Epidermal melanocyte (primary cell): Measurements from ENCODE around the gene HACE1.
"Not testable (repeated sequence)": the region's sequence is repeated elsewhere in the genome, so short reads cannot be mapped to it uniquely, and the experiment has no call there.

ENCODE experiments used
- DNase-seq: peaks from one replicate; pipeline ENCODE4 v3.0.0; 2011; ENCODE audit warnings: low spot score; ENCODE audit not compliant: insufficient read length

The HACE1 gene

DNA sequence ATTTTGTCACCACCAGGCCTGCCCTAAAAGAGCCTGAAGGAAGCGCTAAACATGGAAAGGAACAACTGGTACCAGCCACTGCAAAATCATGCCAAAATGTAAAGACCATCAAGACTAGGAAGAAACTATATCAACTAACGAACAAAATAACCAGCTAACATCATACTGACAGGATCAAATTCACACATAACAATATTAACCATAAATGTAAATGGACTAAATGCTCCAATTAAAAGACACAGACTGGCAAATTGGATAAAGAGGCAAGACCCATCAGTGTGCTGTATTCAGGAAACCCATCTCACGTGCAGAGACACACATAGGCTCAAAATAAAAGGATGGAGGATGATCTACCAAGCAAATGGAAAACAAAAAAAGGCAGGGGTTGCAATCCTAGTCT lies 120.6 kb downstream of the HACE1 start:
- DNase-seq, result not testable (repeated sequence)

DNA sequence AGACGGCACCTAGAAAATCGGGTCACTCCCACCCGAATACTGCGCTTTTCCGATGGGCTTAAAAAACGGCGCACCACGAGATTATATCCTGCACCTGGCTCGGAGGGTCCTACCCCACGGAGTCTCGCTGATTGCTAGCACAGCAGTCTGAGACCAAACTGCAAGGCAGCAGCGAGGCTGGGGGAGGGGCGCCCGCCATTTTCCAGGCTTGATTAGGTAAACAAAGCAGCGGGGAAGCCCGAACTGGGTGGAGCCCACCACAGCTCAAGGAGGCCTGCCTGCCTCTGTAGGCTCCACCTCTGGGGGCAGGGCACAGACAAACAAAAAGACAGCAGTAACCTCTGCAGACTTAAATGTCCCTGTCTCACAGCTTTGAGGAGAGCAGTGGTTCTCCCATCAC lies 122.2 kb downstream of the HACE1 start:
- not testable (repeated sequence) for DNase-seq

DNA sequence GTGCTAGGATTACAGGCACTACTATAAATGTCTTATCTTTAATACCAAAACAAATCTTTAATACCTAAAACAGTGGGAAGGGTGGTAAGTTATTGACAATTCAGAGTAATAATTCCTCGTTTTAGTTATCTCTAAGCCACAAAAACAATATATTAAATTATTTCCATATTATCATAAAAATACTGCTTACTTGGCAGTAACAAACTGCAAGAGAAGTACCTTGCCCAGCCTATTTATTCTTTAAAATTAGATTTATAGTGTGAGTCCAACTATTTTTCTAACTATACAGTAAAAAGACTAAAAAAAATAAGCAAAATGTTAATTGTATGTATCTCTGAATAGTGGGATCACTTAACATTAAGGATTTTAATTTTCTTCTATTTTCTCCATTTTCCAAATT lies 123.2 kb downstream of the HACE1 start:
- DNase-seq, result no peak

DNA sequence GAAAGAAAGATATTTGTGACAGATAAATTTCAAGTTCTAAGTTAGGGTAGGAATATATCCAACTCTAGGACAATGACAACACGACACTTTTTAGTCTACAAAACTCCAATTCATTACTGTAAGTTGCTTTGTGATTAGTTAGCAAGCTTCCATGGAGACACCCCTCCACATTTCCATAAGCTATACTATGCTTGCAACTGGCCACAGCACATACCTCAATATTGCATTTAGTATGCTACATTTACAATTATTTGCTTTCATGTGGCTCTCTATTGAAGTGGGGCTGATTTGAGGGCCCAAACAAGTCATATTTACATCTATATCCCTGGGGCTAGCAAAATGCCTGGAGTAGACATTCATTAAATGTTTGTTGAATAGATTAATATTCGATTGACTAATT lies 129.3 kb downstream of the HACE1 start:
- DNase-seq, result no peak

DNA sequence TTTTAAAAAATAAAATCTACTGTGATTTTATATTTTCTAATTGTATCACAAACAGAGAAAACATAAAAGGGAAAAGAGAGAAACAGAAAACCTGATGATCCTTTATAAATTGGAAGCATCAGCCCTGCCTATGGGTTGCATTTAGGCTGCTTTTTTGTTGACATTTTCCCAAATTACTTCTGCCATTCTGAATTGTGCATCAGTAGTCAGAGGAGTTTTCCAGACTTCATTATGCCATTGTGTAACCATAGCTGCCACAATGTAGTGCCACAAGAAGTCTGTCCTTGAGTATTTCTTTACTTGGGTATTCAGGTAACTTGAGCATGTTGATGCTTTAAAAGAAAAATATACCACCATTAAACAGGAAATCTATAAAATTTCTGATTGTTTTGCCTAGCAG lies 130.3 kb downstream of the HACE1 start:
- no peak for DNase-seq

DNA sequence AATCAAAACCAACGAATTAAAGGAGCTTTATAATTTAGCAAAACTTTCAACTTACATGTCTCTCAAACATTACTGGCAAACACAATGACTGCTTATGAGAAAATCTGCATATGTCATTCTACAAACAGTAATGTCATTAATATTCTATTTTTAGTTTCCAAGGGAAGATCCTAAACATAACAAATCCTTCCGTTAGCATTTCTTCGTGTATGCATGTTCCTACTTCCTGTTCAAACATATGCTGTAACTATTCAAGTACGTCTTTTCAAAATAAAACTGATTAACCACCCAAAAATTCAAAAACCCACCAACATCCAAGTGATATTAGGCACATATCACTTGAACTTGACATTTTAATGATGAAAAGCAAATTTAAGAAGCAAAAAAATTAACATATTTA lies 131.3 kb downstream of the HACE1 start:
- no peak for DNase-seq

DNA sequence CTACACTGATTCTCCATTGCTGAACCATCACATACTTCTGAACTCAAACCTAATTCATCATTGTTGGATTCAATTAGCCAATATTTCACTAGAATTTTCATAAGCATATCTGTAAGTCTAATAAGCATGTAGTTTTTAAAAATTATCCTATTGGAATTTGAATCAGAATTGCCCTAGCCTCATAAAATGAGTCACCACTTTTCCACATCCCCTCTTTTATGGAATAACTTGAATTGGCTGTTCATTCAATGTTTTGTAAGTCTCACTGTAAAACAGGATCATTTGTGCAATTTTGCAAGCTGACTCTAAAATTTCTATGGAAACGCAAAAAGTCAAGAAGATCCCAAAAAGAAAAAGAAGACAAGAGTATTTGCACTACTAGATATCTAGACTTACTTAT lies 141.0 kb downstream of the HACE1 start:
- DNase-seq, result no peak

DNA sequence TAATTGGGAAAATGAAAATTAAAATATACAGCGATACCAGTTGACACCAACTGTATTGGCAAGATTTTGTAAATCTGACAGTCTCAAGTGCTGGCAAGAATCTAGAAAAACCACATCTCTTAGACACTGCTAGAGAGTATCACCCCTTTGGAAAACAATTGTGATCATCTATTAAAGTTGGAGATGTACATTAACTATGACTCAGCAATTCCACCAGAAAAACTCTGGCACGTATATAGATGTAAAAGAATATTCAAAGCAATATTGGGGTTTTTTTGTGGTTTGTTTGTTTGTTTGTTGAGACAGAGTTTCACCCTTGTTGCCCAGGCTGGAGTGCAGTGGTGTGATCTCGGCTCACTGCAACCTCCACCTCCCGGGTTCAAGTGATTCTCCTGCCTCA lies 142.9 kb downstream of the HACE1 start:
- no peak for DNase-seq

DNA sequence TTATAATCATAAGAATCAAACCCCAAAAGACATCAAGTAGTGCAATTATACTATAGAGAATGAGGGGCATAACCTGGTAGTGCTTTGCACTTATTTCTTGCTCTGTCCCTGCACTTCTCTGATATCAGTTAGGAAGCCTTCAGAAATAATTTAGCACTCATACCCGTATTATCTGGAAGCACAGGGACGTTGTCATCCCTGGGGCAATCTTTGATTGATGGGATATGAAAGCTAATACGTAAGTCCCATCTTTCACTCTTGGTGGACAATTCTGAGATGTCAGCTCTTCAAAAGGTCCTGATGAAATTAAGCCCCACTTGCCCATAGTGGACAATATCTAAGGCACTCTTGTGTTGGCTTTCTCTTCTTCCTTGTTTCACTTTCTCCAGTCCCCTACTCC lies 144.9 kb downstream of the HACE1 start:
- no peak for DNase-seq

DNA sequence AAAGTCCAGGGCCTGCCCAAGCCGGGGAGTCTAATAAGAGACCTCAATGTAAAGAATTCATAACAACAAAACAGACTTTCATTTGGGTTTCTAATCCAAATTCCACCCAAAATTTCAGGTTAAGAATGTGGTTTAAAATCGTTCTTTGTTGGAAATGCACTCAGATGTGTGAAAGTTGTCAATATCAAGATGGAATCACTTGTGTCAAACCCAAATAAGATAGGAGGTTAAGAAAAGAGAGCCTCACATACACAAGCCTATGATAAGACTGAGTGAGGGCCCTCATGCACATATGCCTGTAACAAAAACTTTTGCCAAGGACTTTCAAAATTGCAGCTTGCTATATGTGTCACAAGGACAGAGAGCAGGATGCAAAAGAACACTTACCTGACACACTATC lies 145.7 kb downstream of the HACE1 start:
- no peak for DNase-seq

DNA sequence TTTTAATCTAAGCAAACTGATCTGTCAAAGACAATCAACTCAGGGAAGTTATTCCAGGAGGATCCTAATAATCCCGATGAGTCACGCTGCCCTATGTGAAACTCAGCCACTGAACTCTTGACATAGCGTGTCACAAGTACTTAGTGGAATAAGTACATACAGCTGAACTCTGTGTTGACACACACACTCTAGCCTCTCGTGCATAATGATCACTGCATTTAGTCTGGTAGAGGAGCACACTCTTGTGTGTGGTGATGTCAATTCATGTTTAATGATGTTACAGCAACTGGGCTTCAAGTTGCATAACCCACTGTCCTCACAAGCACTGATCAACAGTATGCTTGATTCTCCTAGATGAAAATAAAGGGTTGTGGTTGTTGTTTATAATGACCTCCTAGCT lies 148.3 kb downstream of the HACE1 start:
- no peak for DNase-seq

DNA sequence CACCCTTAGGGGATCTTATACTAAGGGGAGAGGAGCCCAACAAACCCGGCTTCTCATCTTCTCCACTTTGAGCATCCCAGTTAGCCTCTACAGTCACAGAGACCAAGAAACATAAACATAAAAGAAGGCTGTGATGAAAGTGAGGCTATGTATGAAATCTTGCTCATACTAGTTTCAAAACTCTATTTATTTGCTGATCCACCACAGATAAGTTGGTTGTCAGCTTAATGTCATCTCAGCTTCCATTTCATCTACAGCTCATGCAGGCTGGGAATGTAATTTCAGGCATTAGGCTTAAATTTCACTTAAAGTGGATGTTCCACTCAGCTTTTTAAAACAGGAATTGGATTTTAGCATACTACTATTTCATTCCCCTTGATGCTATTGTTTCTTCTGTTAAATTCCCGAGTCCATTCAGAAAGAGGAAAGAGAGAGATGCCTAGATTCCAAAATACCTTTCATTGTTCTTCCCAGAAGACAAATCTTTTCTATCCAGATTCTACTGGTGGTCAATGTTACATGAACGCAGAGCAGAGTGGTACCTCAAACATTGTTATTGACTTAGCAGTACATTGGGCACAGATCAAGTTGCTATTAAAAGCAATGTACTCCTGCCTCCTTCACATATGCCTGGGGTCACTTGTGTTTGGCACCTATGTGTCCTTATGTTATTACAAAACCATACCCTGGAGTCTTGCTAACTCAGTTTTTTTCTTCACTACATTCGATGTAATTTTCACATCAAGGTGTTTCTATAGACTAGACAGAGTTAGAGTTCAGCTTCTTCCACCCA lies 149.0 kb downstream of the HACE1 start:
- DNase-seq, result no peak

DNA sequence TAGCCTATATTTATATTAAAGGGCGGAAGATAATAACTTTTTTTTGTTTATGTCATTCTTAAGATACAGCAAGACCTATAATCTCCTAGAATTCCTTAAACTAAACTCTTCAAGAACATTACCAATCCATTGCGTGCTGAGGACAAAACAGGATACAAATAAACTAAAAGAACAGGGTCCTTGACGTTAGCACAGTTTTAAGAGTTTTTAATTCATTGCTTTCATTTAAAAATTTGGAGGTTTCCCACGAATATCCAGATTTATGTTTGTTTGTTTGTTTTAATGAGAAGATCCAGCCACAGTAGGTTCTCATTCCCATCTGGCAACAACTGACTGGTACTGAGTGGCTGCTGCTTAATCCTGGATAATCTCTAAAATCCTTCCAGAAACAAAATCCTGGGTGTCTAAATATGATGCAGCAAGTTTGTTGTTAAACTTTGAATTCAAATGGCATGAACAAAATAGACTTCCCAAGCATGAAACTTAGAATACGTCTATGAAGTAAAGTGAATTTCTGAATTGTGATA lies 153.7 kb downstream of the HACE1 start:
- no peak for DNase-seq

DNA sequence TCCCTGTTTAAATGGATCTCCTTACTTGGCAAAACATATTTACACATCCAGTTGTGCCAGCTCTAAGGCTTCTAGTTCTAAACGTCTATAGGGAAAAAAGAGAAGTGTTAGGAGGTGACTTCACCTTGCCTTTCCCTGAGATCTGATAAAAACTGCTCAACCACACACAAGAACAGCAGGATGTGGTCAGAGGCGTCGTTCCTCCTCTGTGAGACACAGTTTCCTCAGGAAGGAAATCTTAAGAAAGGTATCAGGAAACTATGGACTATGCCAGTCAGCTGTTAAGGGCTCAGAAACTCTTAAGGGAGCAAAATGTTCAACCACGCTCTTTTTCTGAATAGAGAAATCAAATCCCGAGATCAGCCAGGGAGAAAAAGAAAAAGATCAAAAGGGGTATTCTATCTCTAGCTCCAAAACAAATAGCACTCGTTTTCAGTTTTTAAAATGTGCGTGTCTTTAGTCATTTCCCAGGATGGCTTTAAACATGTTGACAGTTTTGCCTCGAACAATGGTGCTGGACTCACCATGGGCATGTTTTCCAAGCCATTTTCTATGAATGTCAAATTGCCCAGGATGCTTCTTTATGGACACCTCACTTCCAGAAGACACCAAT lies 154.5 kb downstream of the HACE1 start:
- DNase-seq, result no peak

DNA sequence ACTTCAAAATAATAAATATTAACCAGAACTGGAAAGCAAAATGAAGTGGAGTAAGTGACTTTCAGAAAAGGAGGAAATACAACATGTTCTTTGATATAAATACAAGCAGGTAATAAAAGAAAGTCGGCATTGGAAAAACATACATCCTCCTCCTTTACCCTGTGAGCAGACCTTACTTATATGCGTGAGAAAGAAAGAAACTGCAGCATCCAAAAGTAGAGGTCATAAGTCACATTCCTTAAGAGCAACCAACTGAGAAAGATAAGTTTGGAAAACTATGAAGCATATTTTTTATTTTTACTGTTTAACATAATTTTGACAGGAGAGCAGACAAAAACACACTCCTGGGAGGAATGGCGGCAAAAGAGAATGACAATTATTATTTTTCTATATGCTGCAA lies 155.5 kb downstream of the HACE1 start:
- DNase-seq, result no peak

DNA sequence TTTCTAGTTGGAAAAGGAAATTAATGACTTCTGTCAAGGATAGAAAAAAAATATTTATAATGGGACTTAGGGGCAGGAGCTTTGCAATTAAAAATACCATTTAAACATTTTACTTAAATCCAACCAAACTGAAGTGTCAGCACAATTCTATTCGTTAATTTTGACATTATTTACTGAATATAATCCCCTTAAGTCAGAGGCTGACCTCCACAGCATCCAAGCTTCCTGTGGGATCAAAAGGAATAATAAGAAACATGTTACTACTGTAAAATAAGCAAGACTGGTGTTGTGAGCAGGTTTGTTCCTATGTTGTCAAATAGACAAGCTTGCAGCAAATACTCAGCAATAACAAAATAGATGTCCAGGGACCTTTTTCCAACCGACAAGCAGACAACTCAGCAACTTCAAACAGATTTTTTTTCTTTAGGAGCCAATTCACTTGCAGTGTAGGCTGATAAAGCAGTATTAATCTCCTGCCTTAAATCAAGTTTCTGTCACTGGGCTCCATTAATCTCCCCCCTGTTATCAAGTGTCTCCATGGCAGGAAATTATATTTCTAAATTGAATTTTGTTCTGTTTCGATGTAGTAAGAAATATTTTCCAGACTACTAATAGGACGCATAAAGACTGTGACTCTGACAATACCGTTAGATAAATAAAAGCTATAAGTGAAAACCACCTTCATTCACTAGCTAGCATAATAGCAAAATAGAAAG lies 157.4 kb downstream of the HACE1 start:
- no peak for DNase-seq

DNA sequence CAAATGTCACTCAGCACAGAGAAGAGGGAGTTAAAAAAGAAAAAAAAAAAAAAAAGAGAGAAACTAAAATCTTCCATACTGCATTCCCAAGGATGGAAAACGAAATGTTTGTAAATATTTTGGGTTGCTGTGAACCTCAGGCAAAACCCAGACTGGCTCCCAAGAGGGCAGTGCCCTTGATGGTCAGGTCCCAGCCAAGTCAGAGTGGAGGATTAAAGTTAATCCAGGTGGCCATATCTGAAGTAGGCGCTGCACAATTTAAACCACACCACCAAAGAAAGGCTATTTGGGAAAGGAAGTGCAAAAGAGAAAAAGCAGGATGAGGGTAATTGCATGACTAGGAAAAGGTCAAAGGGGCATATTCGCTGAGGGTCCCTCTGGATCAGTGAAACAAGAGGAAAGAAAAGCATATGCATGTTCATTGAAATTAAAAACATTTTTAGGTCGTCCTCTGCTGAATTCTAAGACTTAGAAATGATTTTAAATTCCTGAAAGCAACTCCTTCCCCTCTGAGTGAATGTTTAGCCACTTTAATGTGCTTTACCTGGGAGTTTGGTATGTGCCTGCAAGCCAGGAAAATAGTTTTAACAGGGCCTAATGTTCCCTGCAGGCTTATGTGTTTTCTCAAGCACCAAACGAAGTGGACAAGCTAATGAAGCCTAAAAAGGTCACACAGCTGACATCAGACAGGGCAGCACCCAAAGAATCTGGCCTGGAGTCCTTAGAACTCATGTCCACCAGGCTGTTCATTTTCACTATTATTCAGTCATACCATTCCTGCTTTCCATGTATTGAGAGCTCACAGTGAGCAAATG lies 159.1 kb downstream of the HACE1 start:
- no peak for DNase-seq

DNA sequence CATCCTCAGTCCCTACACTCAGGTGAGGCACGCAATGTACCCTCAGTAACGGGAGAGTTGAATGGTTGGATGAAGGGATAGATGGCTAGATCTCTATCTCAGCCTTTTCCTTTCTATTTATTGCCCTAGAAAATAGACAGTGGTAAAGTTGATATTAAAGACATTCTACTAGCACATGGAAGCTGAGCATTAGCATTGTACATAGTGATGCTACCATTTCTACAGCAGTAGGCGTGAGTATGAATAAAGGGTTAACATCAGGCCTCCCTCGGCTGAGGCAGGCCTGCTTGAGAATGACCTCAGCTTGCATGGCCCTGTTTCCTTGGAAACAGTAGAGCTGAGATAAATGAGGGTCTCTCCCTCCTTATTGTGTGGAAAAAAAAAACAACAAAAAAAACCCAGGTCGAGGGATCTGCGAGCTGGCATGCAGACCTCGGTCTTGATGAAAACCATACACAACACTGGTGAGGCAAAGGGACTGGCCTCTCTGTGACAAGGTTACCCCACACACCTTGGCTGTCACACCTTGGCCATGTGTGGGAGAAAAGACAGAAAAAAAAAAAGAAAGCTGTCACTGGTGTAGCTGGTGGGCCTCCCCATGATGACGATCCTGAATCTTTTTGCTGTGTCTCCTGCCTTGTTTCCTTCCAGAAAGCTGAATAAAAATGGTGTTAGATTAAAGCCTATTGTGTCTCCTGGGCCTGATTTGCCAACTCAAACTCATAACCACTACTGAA lies 160.0 kb downstream of the HACE1 start:
- no peak for DNase-seq

DNA sequence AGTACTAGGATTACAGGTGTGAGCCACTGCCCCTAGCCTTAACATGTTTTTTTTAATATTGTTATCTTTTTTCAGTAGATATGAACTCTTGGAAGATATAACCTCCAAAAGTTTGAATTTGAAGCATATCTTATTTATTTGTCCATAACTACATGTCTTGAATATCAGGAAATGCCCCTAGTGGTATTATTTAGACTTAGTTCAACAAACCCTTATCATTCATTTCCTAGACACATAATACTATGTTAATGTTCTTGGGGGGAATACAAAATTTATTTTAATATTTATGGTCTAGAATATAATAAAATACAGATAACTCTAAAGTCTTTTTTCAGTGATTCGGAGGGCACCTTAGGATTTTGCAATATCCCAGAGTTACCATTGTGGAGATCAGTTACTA lies 160.7 kb downstream of the HACE1 start:
- no peak for DNase-seq

DNA sequence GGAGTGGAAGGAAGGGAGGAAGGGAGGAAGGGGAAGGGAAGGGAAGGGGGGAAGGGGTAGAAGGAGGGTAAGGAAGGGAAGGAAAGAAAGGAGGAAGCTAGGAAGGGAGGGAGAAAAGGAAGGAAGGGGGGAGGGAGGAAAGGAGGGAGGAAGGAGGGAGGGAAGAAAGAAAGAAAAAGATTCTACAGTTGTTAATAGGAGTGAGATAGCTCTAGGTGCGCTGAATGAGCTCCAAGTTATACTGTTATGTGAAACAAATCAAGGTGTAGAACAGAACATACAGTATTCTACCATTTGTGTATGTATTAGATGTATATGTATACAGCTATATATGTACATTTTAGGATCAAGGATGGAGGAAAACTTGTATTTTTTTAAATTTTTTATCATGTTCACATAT lies 167.7 kb downstream of the HACE1 start:
- no peak for DNase-seq
